Neural crest cell (in vitro differentiated cells): ENCODE data around the gene DSCAM. TPM values are rescaled to one million over a fixed set of nuclear protein-coding genes. Genes with fewer than 3 reads are reported as not detected.

Experiments used
- DNase-seq: peaks from one replicate; pipeline ENCODE4 v3.0.0; 2021; ENCODE audit warnings: low read depth, mixed read lengths, low spot score
- H3K27ac Mint-ChIP-seq: one replicate; pipeline ENCODE4 v1.8.0; 2021; ENCODE audit warnings: mild to moderate bottlenecking, mixed read lengths; ENCODE audit not compliant: unreplicated experiment
- H3K27me3 Mint-ChIP-seq: 2 replicates; pipeline ENCODE4 v1.8.0; 2021; ENCODE audit warnings: low read depth, mild to moderate bottlenecking, mixed read lengths
- H3K36me3 Mint-ChIP-seq: 2 replicates; pipeline ENCODE4 v1.8.0; 2021; ENCODE audit warnings: low read depth, mild to moderate bottlenecking, mixed read lengths
- H3K4me1 Mint-ChIP-seq: 2 replicates; pipeline ENCODE4 v1.8.0; 2021; ENCODE audit warnings: mixed read lengths
- H3K4me3 Mint-ChIP-seq: one replicate; pipeline ENCODE4 v1.8.0; 2021; ENCODE audit warnings: mild to moderate bottlenecking, mixed read lengths
- H3K9me3 Mint-ChIP-seq: 2 replicates; pipeline ENCODE4 v1.8.0; 2021; ENCODE audit warnings: mixed read lengths
- CTCF ChIP-seq: fragments of 200-600 bp; sonication (generic); conservative IDR thresholded peaks from 2 replicates; pipeline ENCODE4 v1.5.0; 2021; ENCODE audit warnings: antibody characterized with exemption, mild to moderate bottlenecking
- total RNA-seq: library from RNA; stranded (reverse); gene quantifications from 2 replicates; pipeline ENCODE4 v1.2.1, GENCODE V29; 2021

Gene DSCAM
- total RNA-seq, 1 donor from 2014 or later = 0.19 TPM

GRCh38 chr21:40060083-40060677, 786.8 kb downstream of the DSCAM start:
- Mint-ChIP-seq H3K4me1 (peaks cover 4% of the 10 kb centered on the region), H3K4me3 (no peak overlapping the region), H3K27ac (no peak overlapping the region)

DNA sequence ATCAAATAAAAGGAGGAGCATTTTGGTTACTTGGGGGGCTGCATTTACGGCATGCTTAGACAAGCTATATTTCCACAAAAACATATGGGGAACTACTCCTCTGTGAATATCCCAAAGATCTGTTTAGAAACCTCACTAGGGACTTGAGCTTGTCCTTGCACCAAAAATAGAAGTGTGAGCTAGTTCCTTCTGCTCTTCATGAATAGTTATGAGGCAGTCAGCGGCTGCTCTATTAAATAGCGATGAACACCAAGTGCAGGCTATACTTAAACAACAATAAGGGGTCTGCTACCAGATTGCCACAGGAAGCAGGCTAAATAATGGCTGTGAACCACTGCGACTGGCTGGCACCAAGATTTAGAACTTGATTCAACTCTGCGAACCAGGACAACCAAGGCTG, 789.6 kb downstream of the DSCAM start:
- Mint-ChIP-seq H3K36me3 (peaks cover 2% of the 10 kb centered on the region), H3K27ac (no peak overlapping the region), H3K4me1 (peaks cover 4% of the 10 kb centered on the region), H3K27me3 (peaks cover 8% of the 10 kb centered on the region), H3K4me3 (no peak overlapping the region), H3K9me3 (no peaks in the 10 kb centered on the region)
- TF ChIP-seq CTCF = no peak
- DNase-seq = no peak

More at GRCh38 chr21:40060083-40060677, 786.8 kb downstream of the DSCAM start:
- DNase-seq = no peak
- H3K27me3 Mint-ChIP-seq = peaks cover 12% of the 10 kb centered on the region
- H3K36me3 Mint-ChIP-seq = peaks cover 2% of the 10 kb centered on the region
- no peak for TF ChIP-seq CTCF
- H3K9me3 Mint-ChIP-seq = no peaks in the 10 kb centered on the region

DNA sequence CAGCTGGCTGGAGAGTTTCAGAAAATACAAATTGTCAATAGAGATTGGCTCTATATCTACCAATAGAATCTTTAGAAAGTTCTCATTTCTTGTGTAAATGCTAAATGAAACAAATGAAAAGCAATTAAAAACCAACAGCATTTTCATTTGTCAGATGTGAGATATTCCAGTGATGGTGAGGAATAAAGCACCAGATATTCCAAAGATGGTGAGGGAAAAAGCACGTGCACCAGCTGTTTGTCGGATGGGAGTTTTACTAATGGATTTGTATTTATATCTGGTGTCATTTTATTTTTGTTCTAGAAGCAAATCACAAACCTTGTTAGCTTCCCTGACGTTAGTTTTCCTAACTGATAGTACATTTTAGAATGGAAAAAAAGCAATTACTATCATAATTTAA, 790.9 kb downstream of the DSCAM start:
- no peak overlapping the region for H3K4me3 Mint-ChIP-seq
- H3K27me3 Mint-ChIP-seq = peaks cover 8% of the 10 kb centered on the region
- H3K36me3 Mint-ChIP-seq = peaks cover 2% of the 10 kb centered on the region
- TF ChIP-seq CTCF = no peak
- H3K4me1 Mint-ChIP-seq = peaks cover 4% of the 10 kb centered on the region
- no peak for DNase-seq
- no peak overlapping the region for H3K27ac Mint-ChIP-seq
- no peaks in the 10 kb centered on the region for H3K9me3 Mint-ChIP-seq

- Mint-ChIP-seq H3K4me1 (peaks cover 6% of the 10 kb centered on the region), H3K9me3 (no peaks in the 10 kb centered on the region), H3K27ac (no peak overlapping the region), H3K4me3 (no peak overlapping the region), H3K27me3 (peaks cover 8% of the 10 kb centered on the region), H3K36me3 (peaks cover 2% of the 10 kb centered on the region)
- TF ChIP-seq CTCF = no peak
- no peak for DNase-seq
Measured at GRCh38 chr21:40054403-40054802, 792.6 kb downstream of the DSCAM start.

GRCh38 chr21:40053007-40053406, 794.0 kb downstream of the DSCAM start:
- H3K27me3 Mint-ChIP-seq = peaks cover 8% of the 10 kb centered on the region
- no peak for TF ChIP-seq CTCF
- no peak for DNase-seq
- H3K4me3 Mint-ChIP-seq = no peak overlapping the region
- H3K4me1 Mint-ChIP-seq = peaks cover 8% of the 10 kb centered on the region
- peaks cover 2% of the 10 kb centered on the region for H3K36me3 Mint-ChIP-seq
- H3K27ac Mint-ChIP-seq = no peak overlapping the region
- no peaks in the 10 kb centered on the region for H3K9me3 Mint-ChIP-seq
